ENCODE measurements around the gene PAPSS2. TPM values are rescaled to one million over a fixed set of nuclear protein-coding genes. Genes with fewer than 3 reads are reported as not detected.

Gene PAPSS2
- total RNA-seq, 1 experiment from 2014 or later: 24.5 TPM

- no peak overlapping the region for H3K27ac Mint-ChIP-seq
- no peak overlapping the region for H3K23ac ChIP-seq (ENCODE audit: insufficient read length, low read depth, low read length)
These were observed 45.9 kb upstream of the PAPSS2 start for GRCh38 chr10:87613751-87614150.

More at GRCh38 chr10:87613751-87614150, 45.9 kb upstream of the PAPSS2 start:
- Histone ChIP-seq H2AK5ac (ENCODE audit: insufficient read length, low read length) (no peak overlapping the region), H3K9me3 (ENCODE audit: control insufficient read depth, low read depth, low read length) (peaks cover 7% of the 10 kb centered on the region), H2BK12ac (ENCODE audit: insufficient read length, low read depth, low read length) (no peak overlapping the region), H3K27me3 (ENCODE audit: insufficient read depth, low read length) (no peaks in the 10 kb centered on the region; the same call in 1 of the 2 replicates), H3K9ac (ENCODE audit: extremely low read depth, insufficient read length, low read length) (no peak overlapping the region), H2BK20ac (ENCODE audit: low read depth, low read length, poor library complexity, severe bottlenecking) (no peak overlapping the region), H2AFZ (ENCODE audit: low read length) (no peak overlapping the region), H3K14ac (ENCODE audit: insufficient read depth, low read length) (no peak overlapping the region), H3K4me1 (ENCODE audit: insufficient read depth, low read length) (peaks cover 4% of the 10 kb centered on the region; the same call in 1 of the 2 replicates), H3T11ph (ENCODE audit: low read length) (no peak overlapping the region), H3K18ac (ENCODE audit: insufficient read length, low read depth, low read length) (no peak overlapping the region), H4K20me1 (ENCODE audit: control insufficient read depth, insufficient read depth, insufficient read length) (no peaks in the 10 kb centered on the region), H3K23me2 (ENCODE audit: insufficient read length, low read depth, low read length, poor library complexity, severe bottlenecking) (no peaks in the 10 kb centered on the region), H2BK15ac (ENCODE audit: low read depth, low read length) (no peak overlapping the region), H3K4ac (ENCODE audit: low read depth, low read length) (no peak overlapping the region), H4K8ac (replicated peaks; ENCODE audit: insufficient read length, low read depth, low read length) (no peak overlapping the region), H4K5ac (ENCODE audit: insufficient read length, low read depth, low read length) (no peak overlapping the region), H3K79me1 (ENCODE audit: insufficient read depth, low read depth, low read length, poor library complexity, severe bottlenecking) (no peaks in the 10 kb centered on the region), H2BK120ac (ENCODE audit: low read depth, low read length, poor library complexity, severe bottlenecking) (no peak overlapping the region), H2BK5ac (ENCODE audit: insufficient read length, low read length) (no peak overlapping the region), H3K56ac (ENCODE audit: insufficient read length, low read depth, low read length) (no peak overlapping the region), H4K91ac (ENCODE audit: insufficient read length, low read depth, low read length) (no peak overlapping the region), H3K79me2 (ENCODE audit: insufficient read depth, low read length) (no peaks in the 10 kb centered on the region), H3K4me2 (ENCODE audit: insufficient read depth, insufficient read length, low read length) (no peak overlapping the region), H3K27ac (ENCODE audit: insufficient read length, low read depth, low read length) (no peak overlapping the region)
- H3K4me3 Mint-ChIP-seq: no peak overlapping the region
- TF ChIP-seq CTCF (conservative IDR thresholded peaks at IDR 0.05): no peak
- peaks cover 21 to 25% of the 10 kb centered on the region in 2 experiments for H3K9me3 Mint-ChIP-seq
- no peak for DNase-seq
- peaks cover 2% of the 10 kb centered on the region; the same call in 1 of the 2 replicates for H3K27me3 Mint-ChIP-seq (ENCODE audit: low read depth)
- peaks cover 17 to 25% of the 10 kb centered on the region in 2 experiments for H3K4me1 Mint-ChIP-seq
- peaks cover 18 to 28% (median 21%) of the 10 kb centered on the region in 3 experiments for H3K36me3 Mint-ChIP-seq (ENCODE audit: insufficient read depth in 1 of 3, low read depth in 3 of 3)
- WGBS (ENCODE audit: extremely low coverage, insufficient read length, low lambda C conversion rate): no CpG with 5 or more reads among the region's 2 CpGs

Data from H9 (cell line).